ENCODE measurements around the gene KIF5A. TPM values are rescaled to one million over a fixed set of nuclear protein-coding genes. Genes with fewer than 3 reads are reported as not detected.
A peak's percentile ranks its signal among the peaks of the same experiment; 100 is the strongest.

Gene KIF5A
- total and polyA plus RNA-seq, 2 of the 13 experiments (the other 11 are each of a cell fraction or from before 2014, with no cell fraction given): 1.6 to 11.9 TPM

GRCh38 chr12:57611108-57611826, 61.4 kb downstream of the KIF5A start, which contains the start of gene ARHGEF25 (continued):
- no peak for TF ChIP-seq MNT (IDR thresholded peaks at IDR 0.05)
- TF ChIP-seq HNRNPUL1 (IDR thresholded peaks at IDR 0.05; ENCODE audit: low read depth, low read length): no peak
- TF ChIP-seq SALL2 (CRISPR knock-in tag; IDR thresholded peaks at IDR 0.05): no peak
- no peak for TF ChIP-seq NR2F6 (IDR thresholded peaks at IDR 0.05)
- TF ChIP-seq NR2F6 (CRISPR knock-in tag; IDR thresholded peaks at IDR 0.05): no peak
- TF ChIP-seq SMC3 (IDR thresholded peaks at IDR 0.05; ENCODE audit: low read length): no peak
- no peak for TF ChIP-seq NFYB (CRISPR knock-in tag; IDR thresholded peaks at IDR 0.05)
- TF ChIP-seq ZNF362 (CRISPR knock-in tag; IDR thresholded peaks at IDR 0.05; ENCODE audit: borderline replicate concordance): no peak
- TF ChIP-seq ATF2 (CRISPR knock-in tag; IDR thresholded peaks at IDR 0.05): no peak
- no peak for TF ChIP-seq ZBTB34 (CRISPR knock-in tag; IDR thresholded peaks at IDR 0.05)
- TF ChIP-seq ZNF34 (CRISPR knock-in tag; IDR thresholded peaks at IDR 0.05; ENCODE audit: borderline replicate concordance): no peak
- TF ChIP-seq SSRP1 (CRISPR knock-in tag; IDR thresholded peaks at IDR 0.05): no peak
- no peak for TF ChIP-seq ZNF883 (CRISPR knock-in tag; IDR thresholded peaks at IDR 0.05; ENCODE audit: not compliant biosample characterization)
- TF ChIP-seq MYC (CRISPR knock-in tag; IDR thresholded peaks at IDR 0.05; ENCODE audit: borderline replicate concordance): peak; percentile 86; the same call in 1 of the 2 replicates
- no peak for TF ChIP-seq E2F5 (CRISPR knock-in tag; conservative IDR thresholded peaks at IDR 0.05)
- no peak for TF ChIP-seq PCBP2 (optimal IDR thresholded peaks at IDR 0.05; ENCODE audit: low read depth, low read length, poor library complexity, severe bottlenecking)
- TF ChIP-seq ZNF282 (IDR thresholded peaks at IDR 0.05; ENCODE audit: partially characterized antibody): no peak
- TF ChIP-seq PRDM10 (CRISPR knock-in tag; IDR thresholded peaks at IDR 0.05; ENCODE audit: low read depth): no peak
